ENCODE measurements around the gene FSTL4.
"Not testable (repeated sequence)": the region's sequence is repeated elsewhere in the genome, so short reads cannot be mapped to it uniquely, and the experiment has no call there.

FSTL4 gene

GRCh38 chr5:133546500-133546899 lies 65.8 kb downstream of the FSTL4 start:
- DNase-seq = no peak

- no peak for DNase-seq
Measured at GRCh38 chr5:133544346-133544745, 68.0 kb downstream of the FSTL4 start.

- DNase-seq = no peak
Measured at GRCh38 chr5:133539818-133540217, 72.5 kb downstream of the FSTL4 start.

- DNase-seq = no peak
Measured at GRCh38 chr5:133538718-133539117, 73.6 kb downstream of the FSTL4 start.

GRCh38 chr5:133535241-133535929 lies 77.0 kb downstream of the FSTL4 start:
- not testable (repeated sequence) for DNase-seq

- no peak for DNase-seq
Measured at GRCh38 chr5:133534566-133534965, 77.8 kb downstream of the FSTL4 start.

GRCh38 chr5:133533541-133533940 lies 78.8 kb downstream of the FSTL4 start:
- no peak for DNase-seq

GRCh38 chr5:133531594-133531993 lies 80.7 kb downstream of the FSTL4 start:
- DNase-seq = no peak

GRCh38 chr5:133531178-133531577 lies 81.2 kb downstream of the FSTL4 start:
- DNase-seq = no peak

GRCh38 chr5:133530270-133530669 lies 82.1 kb downstream of the FSTL4 start:
- DNase-seq = no peak

GRCh38 chr5:133528841-133529240 lies 83.5 kb downstream of the FSTL4 start:
- DNase-seq = no peak

GRCh38 chr5:133527311-133527710 lies 85.0 kb downstream of the FSTL4 start:
- no peak for DNase-seq

GRCh38 chr5:133526368-133526767 lies 86.0 kb downstream of the FSTL4 start:
- no peak for DNase-seq

- no peak for DNase-seq
Measured at GRCh38 chr5:133525126-133525525, 87.2 kb downstream of the FSTL4 start.

GRCh38 chr5:133524666-133525065 lies 87.7 kb downstream of the FSTL4 start:
- no peak for DNase-seq

- no peak for DNase-seq
Measured at GRCh38 chr5:133523961-133524586, 88.3 kb downstream of the FSTL4 start.

GRCh38 chr5:133523013-133523658 lies 89.2 kb downstream of the FSTL4 start:
- DNase-seq = no peak

GRCh38 chr5:133521801-133522200 lies 90.5 kb downstream of the FSTL4 start:
- no peak for DNase-seq

GRCh38 chr5:133520991-133521706 lies 91.2 kb downstream of the FSTL4 start:
- no peak for DNase-seq

- DNase-seq = no peak
Measured at GRCh38 chr5:133520062-133520461, 92.3 kb downstream of the FSTL4 start.

GRCh38 chr5:133519191-133519590 lies 93.2 kb downstream of the FSTL4 start:
- DNase-seq = no peak

- DNase-seq = no peak
Measured at GRCh38 chr5:133514456-133514855, 97.9 kb downstream of the FSTL4 start.

- DNase-seq = no peak
Measured at GRCh38 chr5:133512896-133513295, 99.4 kb downstream of the FSTL4 start.

Data from cortex of kidney (tissue), 1 donor.